Vagina (tissue), 2 donors: ENCODE measurements around the gene KCNK2.

Source experiments
- CTCF ChIP-seq, 3 experiments: fragments of 450-650 bp in 2 of 3; fragments of 200-600 bp in 1 of 3; sonication (generic) in 1 of 3; IDR thresholded peaks; one replicate each; pipeline ENCODE4 v1.5.1; 2017 to 2019; ENCODE audit warnings: antibody characterized with exemption in 3 of 3, mild to moderate bottlenecking in 2 of 3, moderate library complexity in 2 of 3
- POLR2A ChIP-seq, 2 donors: fragments of 450-650 bp; IDR thresholded peaks; one replicate each; pipeline ENCODE4 v1.6.1; 2017; ENCODE audit warnings: antibody characterized with exemption in 2 of 2, mild to moderate bottlenecking in 2 of 2, moderate library complexity in 2 of 2
- POLR2AphosphoS5 ChIP-seq, 2 donors: sonication (generic); formaldehyde crosslinking; IDR thresholded peaks; one replicate each; pipeline ENCODE4 v1.9.0; 2017; ENCODE audit warnings: antibody characterized with exemption in 2 of 2, mild to moderate bottlenecking in 2 of 2, low read depth in 1 of 2; ENCODE audit not compliant: insufficient read depth in 1 of 2

GRCh38 chr1:215181518-215181917 is 99.0 kb downstream of the KCNK2 start:
- no peak for TF ChIP-seq CTCF (IDR thresholded peaks at IDR 0.05)
- TF ChIP-seq POLR2A (IDR thresholded peaks at IDR 0.05) = no peak
- TF ChIP-seq POLR2AphosphoS5 (IDR thresholded peaks at IDR 0.05; ENCODE audit: insufficient read depth in 1 of 2, low read depth in 1 of 2) = no peak
